ENCODE measurements around the gene GAB1. TPM values are rescaled to one million over a fixed set of nuclear protein-coding genes. Genes with fewer than 3 reads are reported as not detected.

Gene GAB1
- total RNA-seq, 4 donors from 2014 or later: 25.7 to 37.6 (median 32.8) TPM

GRCh38 chr4:143337600-143338287, 1.1 kb downstream of the GAB1 start:
- H3K27me3 ChIP-seq: no peaks in the 10 kb centered on the region
- DNase-seq: no peak
- peak overlapping the region; percentile 73 to 92 (median 84) for H3K4me3 ChIP-seq
- 0 to 2% methylated on average over 14 to 23 of the region's 25 CpGs for WGBS, 2 donors
- peak overlapping the region; percentile 93 to 98 (median 96) for H3K27ac ChIP-seq
- no peaks in the 10 kb centered on the region for H3K9me3 ChIP-seq
- peaks cover 3 to 55% (median 8%) of the 10 kb centered on the region in 3 donors for H3K4me1 ChIP-seq
- no peaks in the 10 kb centered on the region for H3K36me3 ChIP-seq
- intact Hi-C loops (cut with DNase I): loop anchor here (10.0 kb wide), 1 partner anchor 57 kb away; no protein-coding TSS in a partner anchor
- TF ChIP-seq POLR2A (IDR thresholded peaks at IDR 0.05) (no peak), CTCF (IDR thresholded peaks at IDR 0.05) (no peak)

DNA sequence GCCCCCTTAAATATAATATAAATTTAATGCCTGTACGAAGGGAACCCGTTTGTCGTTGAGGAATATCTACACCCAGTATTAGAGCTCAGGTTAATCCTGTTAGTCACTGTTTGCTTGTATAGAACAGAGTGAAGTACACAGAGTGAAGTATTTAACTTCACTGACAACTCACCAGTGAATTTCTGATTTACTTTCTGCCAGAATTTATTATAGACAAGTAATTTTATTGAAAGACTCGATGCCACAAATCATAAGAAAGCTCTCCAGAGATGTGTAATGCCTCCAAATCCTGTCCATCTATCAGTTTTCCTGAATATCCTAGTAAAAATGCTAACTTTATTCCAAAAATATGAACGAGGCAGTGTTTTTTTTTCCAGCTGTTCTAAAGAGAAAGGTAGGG, 1.6 kb downstream of the GAB1 start:
- peak overlapping the region; percentile 73 to 92 (median 84) for H3K4me3 ChIP-seq

DNA sequence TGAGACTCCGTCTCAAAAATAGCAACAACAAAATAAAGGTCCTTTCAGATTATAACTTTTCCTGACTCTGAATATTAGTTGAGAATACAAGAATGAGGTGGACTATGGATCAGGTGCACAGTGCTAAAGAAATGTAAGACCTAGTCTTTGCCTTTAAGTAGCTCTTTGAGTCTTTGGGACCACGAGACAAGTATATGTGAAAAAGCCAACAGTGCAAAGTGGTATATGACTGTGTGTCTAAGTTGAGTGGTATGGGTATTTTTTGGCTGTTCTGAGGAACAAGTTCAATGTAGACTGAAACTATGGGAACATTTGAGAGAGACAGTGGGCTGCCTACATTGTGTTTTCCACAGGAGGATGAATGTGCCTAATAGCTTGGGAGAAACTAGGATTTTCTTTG, 2.8 kb downstream of the GAB1 start:
- H3K4me3 ChIP-seq: peak overlapping the region in 1 of 4 donors; percentile 87
- H3K9me3 ChIP-seq: no peaks in the 10 kb centered on the region
- no peaks in the 10 kb centered on the region for H3K36me3 ChIP-seq
- H3K27ac ChIP-seq: peak overlapping the region in 1 of 4 donors; percentile 2
- intact Hi-C loops (cut with DNase I): loop anchor here (10.0 kb wide), 1 partner anchor 55 kb away; no protein-coding TSS in a partner anchor
- peaks cover 3 to 55% (median 21%) of the 10 kb centered on the region in 3 donors for H3K4me1 ChIP-seq
- TF ChIP-seq CTCF (IDR thresholded peaks at IDR 0.05) (no peak), POLR2A (IDR thresholded peaks at IDR 0.05) (no peak)
- 62 to 73% methylated on average over 2 of the region's 2 CpGs for WGBS, 2 donors
- no peaks in the 10 kb centered on the region for H3K27me3 ChIP-seq
- no peak for DNase-seq

More for the DNA sequence above, 1.6 kb downstream of the GAB1 start:
- Histone ChIP-seq H3K36me3 (no peaks in the 10 kb centered on the region), H3K27ac (peak overlapping the region in 2 of 4 donors; percentile 93 to 98), H3K27me3 (no peaks in the 10 kb centered on the region), H3K9me3 (no peaks in the 10 kb centered on the region), H3K4me1 (peaks cover 3 to 55% (median 12%) of the 10 kb centered on the region in 3 donors)
- DNase-seq: no peak
- no peak for TF ChIP-seq CTCF (IDR thresholded peaks at IDR 0.05)
- 17 to 36% methylated on average over 5 of the region's 5 CpGs for WGBS, 2 donors
- intact Hi-C loops (cut with DNase I): loop anchor here (10.0 kb wide), 1 partner anchor 56 kb away; no protein-coding TSS in a partner anchor

DNA sequence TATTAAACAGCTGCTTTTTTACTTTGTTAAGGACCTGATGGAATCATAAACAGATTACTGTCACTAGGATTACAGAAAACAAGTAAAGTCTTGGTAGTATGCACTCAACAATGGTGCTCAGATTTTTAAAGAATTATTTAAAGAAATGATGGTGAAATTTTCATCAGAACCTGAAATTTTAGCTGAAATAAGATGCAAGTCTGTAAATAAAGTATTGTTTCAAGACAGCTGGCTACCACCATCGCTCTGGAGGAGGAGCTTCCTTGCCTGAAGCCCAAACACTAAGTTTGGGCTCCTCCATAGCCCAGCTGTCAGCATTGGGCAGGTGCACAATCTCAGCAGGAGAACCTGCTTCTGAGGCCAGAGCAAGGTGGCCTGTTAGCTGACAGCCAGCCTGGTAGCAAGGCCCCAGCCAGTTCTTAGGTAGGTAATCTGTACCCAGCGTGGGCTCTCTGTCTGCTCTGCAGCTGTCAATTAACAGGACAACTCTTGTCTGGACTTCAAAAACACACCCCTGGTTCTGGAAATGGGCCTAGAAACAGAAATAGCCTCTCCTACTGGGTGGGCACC, 4.6 kb downstream of the GAB1 start:
- intact Hi-C loops (cut with DNase I): no loop called here
- TF ChIP-seq POLR2A (IDR thresholded peaks at IDR 0.05) (no peak), CTCF (IDR thresholded peaks at IDR 0.05) (no peak)
- 85% methylated on average over 2 of the region's 2 CpGs; no CpG with 5 or more reads in 1 of the 2 donors for WGBS, 2 donors

DNA sequence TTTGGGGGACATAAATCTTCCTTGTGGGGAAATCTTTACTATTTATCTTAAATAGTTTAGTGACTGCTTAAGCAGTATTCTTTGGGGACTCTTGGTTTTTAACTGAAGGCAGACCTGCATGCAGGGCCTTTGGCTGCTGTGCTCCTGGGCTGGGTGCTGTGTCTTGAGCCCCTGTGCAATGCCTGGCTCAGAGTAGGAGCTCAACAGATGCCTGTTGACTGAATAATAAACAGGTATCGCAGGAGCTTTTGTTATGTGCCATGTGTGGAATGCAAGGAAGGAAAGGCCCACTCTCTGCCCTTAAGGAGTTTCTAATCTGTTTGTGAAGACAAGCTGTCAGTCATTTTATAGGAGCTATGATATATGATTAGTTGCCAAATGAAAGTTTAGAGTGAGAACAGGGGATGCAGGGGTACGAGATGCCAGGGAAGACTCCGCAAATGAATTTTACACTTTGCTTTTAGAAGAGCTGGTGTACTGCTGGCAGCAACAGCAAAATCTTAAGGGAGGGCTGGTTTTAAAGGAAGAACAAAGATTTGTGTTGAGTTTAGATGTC, 6.7 kb downstream of the GAB1 start:
- H3K27ac ChIP-seq: peak overlapping the region in 2 of 4 donors; percentile 75 to 80
- DNase-seq: no peak
- TF ChIP-seq CTCF (IDR thresholded peaks at IDR 0.05) (no peak), POLR2A (IDR thresholded peaks at IDR 0.05) (no peak)
- intact Hi-C loops (cut with DNase I): no loop called here
- peaks cover 0 to 38% (median 36%) of the 10 kb centered on the region in 3 donors for H3K4me1 ChIP-seq
- H3K4me3 ChIP-seq: peak overlapping the region in 1 of 4 donors; percentile 1
- WGBS, 2 donors: 74 to 84% methylated on average over 3 of the region's 3 CpGs
- no peaks in the 10 kb centered on the region for H3K27me3 ChIP-seq
- no peaks in the 10 kb centered on the region for H3K36me3 ChIP-seq
- H3K9me3 ChIP-seq: no peaks in the 10 kb centered on the region

More for the DNA sequence above, 4.6 kb downstream of the GAB1 start:
- H3K27me3 ChIP-seq: no peaks in the 10 kb centered on the region
- H3K27ac ChIP-seq: peak overlapping the region in 1 of 4 donors; percentile 28
- no peaks in the 10 kb centered on the region for H3K36me3 ChIP-seq
- H3K9me3 ChIP-seq: no peaks in the 10 kb centered on the region
- DNase-seq: no peak
- peaks cover 0 to 47% (median 31%) of the 10 kb centered on the region in 3 donors for H3K4me1 ChIP-seq
- H3K4me3 ChIP-seq: no peak overlapping the region

All from esophagus squamous epithelium (tissue), 5 donors.